Measurements from ENCODE around the gene ADAMTS15. TPM values are rescaled to one million over a fixed set of nuclear protein-coding genes. Genes with fewer than 3 reads are reported as not detected.

The ADAMTS15 gene
- total and polyA plus RNA-seq, 2 of the 4 experiments (the other 2 are of a cell fraction) = 3.0 to 5.0 TPM

DNA sequence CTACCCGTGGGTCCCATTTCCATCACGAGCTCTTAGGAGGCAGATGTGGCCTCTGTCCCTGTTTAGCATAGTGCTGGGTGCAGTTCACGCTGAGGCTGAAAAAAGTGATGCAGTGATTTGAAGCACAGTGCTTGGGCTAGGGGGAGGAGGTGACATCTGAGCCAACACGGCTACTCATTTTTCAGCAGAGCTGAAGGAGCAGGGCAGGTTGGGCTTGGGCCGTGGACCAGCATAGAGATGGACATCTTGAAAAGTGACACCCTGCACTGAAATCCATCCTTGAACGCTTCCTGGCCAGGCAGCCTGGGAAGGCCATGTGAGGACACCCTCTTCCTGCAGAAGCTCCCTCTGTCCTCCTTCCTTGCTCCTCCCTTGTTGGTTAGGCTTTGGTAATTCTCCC lies 66.4 kb downstream of the ADAMTS15 start:
- no peak overlapping the region for H2AK9ac ChIP-seq (replicated peaks; ENCODE audit: low read depth, low read length, poor library complexity)
- H4K20me1 ChIP-seq (ENCODE audit: insufficient read depth, low read length) = no peaks in the 10 kb centered on the region
- H2BK15ac ChIP-seq (ENCODE audit: low read depth, low read length) = no peak overlapping the region; the same call in 2 of the 3 replicates
- POLR2A ChIA-PET (ENCODE audit: unreplicated experiment) = no interaction called here
- peak overlapping the region; percentile 83 for H3K18ac ChIP-seq (ENCODE audit: low read depth, low read length)
- no peak overlapping the region for H4K8ac ChIP-seq (ENCODE audit: low read depth in 2 of 2, low read length in 2 of 2)
- no peak overlapping the region for H3K4me2 ChIP-seq (ENCODE audit: low read depth, low read length)
- H3K4me3 ChIP-seq (ENCODE audit: insufficient read depth, low read depth, low read length) = no peak overlapping the region
- H3K56ac ChIP-seq (ENCODE audit: extremely low read depth, insufficient read depth, low read length) = no peak overlapping the region
- in situ Hi-C loops (cut with MboI; ENCODE audit: low sequenced_read_pairs) = no loop called here
- intact Hi-C loops (cut with micrococcal nuclease) = no loop called here
- H2BK120ac ChIP-seq (ENCODE audit: low read depth, low read length) = no peak overlapping the region
- no peak overlapping the region for H2BK5ac ChIP-seq (ENCODE audit: low read depth, low read length, poor library complexity, severe bottlenecking)
- no peak overlapping the region for H3K27ac ChIP-seq (ENCODE audit: insufficient read depth, low read length)
- CTCF ChIA-PET = interaction anchor here (0.6 kb wide), 1 partner anchor 74 kb away, joined by 3 read pairs; no protein-coding TSS in a partner anchor
- H3K9ac ChIP-seq (ENCODE audit: low read depth, low read length) = no peak overlapping the region
- no peak overlapping the region for H2AFZ ChIP-seq (replicated peaks; ENCODE audit: low read length, poor library complexity)
- H2BK20ac ChIP-seq (ENCODE audit: low read depth, low read length) = 0 out of 2 replicates have a peak overlapping the region, but pooled peaks have one; percentile 14
- H3K36me3 ChIP-seq (ENCODE audit: control insufficient read depth, insufficient read depth, low read length) = no peaks in the 10 kb centered on the region
- H3K9me3 ChIP-seq (ENCODE audit: control insufficient read depth, insufficient read depth, low read length) = no peaks in the 10 kb centered on the region
- DNase-seq (no peak), ATAC-seq (ENCODE audit: low read depth) (no peak)
- TF ChIP-seq MXI1 (IDR thresholded peaks at IDR 0.05; ENCODE audit: borderline replicate concordance, low read depth, low read length) (no peak), CHD1 (IDR thresholded peaks at IDR 0.05; ENCODE audit: low read depth, low read length) (no peak), CTCF (conservative IDR thresholded peaks at IDR 0.05; ENCODE audit: low read depth, low read length) (no peak), RFX5 (IDR thresholded peaks at IDR 0.05; ENCODE audit: low read depth, low read length) (no peak), POLR2A (IDR thresholded peaks at IDR 0.05; ENCODE audit: low read depth, low read length) (no peak)
- peak overlapping the region; percentile 12 for H4K5ac ChIP-seq (ENCODE audit: low read depth, low read length)
- dilution Hi-C loops (cut with HindIII; ENCODE audit: low sequenced_read_pairs, unreplicated experiment) = no loop called here
- no peaks in the 10 kb centered on the region for H3K79me1 ChIP-seq (ENCODE audit: low read depth in 1 of 2, low read length in 2 of 2)
- no TSS peak for BruUV-seq (replicated peaks)
- WGBS, 2 experiments (ENCODE audit: extremely low coverage in 2 of 2, insufficient read length in 1 of 2) = 100% methylated on average over 1 of the region's 6 CpGs; no CpG with 5 or more reads in 1 of the 2 experiments
- peaks cover 10% of the 10 kb centered on the region; the same call in 1 of the 2 replicates for H3K9me1 ChIP-seq (ENCODE audit: insufficient read depth, low read length)
- 0 out of 2 replicates have a peak overlapping the region, but pooled peaks have one; percentile 16 for H2AK5ac ChIP-seq (ENCODE audit: low read depth, low read length)
- no peaks in the 10 kb centered on the region for H3K27me3 ChIP-seq (ENCODE audit: control insufficient read depth, insufficient read depth, low read length)
- no peak overlapping the region for H4K91ac ChIP-seq (ENCODE audit: insufficient read depth, low read depth, low read length)
- peak overlapping the region; percentile 25; the same call in 1 of the 2 replicates for H3K4ac ChIP-seq (ENCODE audit: low read depth, low read length)
- peaks cover 29% of the 10 kb centered on the region for H3K4me1 ChIP-seq (ENCODE audit: control insufficient read depth, insufficient read depth, low read length)
- H3K14ac ChIP-seq (replicated peaks; ENCODE audit: low read depth, low read length) = 0 out of 2 replicates have a peak overlapping the region, but pooled peaks have one; percentile 43
- H3K23ac ChIP-seq (ENCODE audit: low read depth, low read length) = no peak overlapping the region

Data from IMR-90 (cell line).